ENCODE measurements around the gene CHKB.

DNA sequence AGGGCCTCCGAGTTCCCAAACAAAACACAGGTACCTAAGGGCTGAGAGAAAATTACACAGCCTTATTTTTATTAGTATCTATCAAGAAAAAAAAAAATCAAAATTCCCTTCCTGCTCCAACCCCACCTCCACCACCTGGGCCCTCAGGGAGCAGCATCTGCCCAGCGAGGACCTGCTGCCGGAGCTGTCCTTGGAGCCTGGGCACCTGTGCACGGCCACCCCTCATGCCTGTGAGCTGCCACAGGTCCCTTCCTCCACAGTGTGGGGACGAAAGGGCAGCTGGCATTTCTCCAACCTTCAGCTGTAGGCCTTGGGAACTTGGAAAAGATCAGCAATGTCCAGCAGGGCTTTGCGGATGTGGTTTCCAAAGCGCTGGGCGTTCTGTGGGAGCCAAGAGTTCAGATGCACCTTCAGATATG is 13.6 kb downstream of the CHKB start:
- TF ChIP-seq, protein P1, sequence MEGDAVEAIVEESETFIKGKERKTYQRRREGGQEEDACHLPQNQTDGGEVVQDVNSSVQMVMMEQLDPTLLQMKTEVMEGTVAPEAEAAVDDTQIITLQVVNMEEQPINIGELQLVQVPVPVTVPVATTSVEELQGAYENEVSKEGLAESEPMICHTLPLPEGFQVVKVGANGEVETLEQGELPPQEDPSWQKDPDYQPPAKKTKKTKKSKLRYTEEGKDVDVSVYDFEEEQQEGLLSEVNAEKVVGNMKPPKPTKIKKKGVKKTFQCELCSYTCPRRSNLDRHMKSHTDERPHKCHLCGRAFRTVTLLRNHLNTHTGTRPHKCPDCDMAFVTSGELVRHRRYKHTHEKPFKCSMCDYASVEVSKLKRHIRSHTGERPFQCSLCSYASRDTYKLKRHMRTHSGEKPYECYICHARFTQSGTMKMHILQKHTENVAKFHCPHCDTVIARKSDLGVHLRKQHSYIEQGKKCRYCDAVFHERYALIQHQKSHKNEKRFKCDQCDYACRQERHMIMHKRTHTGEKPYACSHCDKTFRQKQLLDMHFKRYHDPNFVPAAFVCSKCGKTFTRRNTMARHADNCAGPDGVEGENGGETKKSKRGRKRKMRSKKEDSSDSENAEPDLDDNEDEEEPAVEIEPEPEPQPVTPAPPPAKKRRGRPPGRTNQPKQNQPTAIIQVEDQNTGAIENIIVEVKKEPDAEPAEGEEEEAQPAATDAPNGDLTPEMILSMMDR (IDR thresholded peaks at IDR 0.05) = no peak
- no peak for TF ChIP-seq POLR2A (IDR thresholded peaks at IDR 0.05)
